GM12873 (cell line): ENCODE data around the gene SORD.

Source experiments
- CTCF ChIP-seq: IDR thresholded peaks from 2 replicates; pipeline ENCODE4 v1.5.1; 2012; ENCODE audit warnings: low read depth, mild to moderate bottlenecking, moderate library complexity, low read length, control low read depth; ENCODE audit not compliant: insufficient read depth; ENCODE audit errors: missing control alignments

Gene SORD

DNA sequence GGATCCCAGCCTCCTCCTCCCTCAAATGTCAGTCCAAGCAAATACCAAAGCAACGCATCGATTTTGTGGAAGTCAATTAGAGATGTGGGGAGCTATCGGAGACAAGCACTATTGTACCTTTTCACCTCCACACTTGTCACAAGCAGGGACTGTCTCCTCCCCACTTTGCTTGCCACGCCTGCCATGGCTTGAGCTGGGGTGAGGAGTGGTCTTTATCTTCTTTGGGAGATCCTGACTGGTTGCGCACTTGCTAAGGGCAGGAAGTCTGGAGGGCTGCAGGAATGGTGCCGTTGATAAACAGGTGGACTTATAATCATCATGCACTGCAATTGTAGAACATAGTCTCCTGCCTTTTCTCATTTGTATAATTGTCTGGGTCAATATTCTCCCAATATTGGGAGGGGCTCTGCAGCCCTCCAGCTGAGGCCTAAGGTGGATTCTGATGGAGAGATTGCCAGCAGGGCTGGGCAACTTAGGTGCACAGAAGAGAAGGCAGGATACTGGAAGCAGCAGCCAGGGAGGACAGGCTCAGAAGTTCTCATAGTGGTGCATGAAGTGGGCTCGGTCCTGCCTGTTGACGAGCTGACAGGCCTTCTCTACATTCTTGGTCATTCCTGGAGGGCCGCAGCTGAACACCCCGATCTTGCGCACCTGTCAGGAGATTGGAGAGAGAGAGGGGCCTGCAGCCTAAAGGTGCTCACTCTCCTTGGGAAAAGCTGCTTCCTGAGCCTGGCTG lies 70.8 kb downstream of the SORD start:
- TF ChIP-seq CTCF: no peak

- no peak for TF ChIP-seq CTCF
These were observed 71.3 kb downstream of the SORD start for GRCh38 chr15:45094358-45094730.

- no peak for TF ChIP-seq CTCF
These were observed 72.7 kb downstream of the SORD start for GRCh38 chr15:45095661-45096060.

DNA sequence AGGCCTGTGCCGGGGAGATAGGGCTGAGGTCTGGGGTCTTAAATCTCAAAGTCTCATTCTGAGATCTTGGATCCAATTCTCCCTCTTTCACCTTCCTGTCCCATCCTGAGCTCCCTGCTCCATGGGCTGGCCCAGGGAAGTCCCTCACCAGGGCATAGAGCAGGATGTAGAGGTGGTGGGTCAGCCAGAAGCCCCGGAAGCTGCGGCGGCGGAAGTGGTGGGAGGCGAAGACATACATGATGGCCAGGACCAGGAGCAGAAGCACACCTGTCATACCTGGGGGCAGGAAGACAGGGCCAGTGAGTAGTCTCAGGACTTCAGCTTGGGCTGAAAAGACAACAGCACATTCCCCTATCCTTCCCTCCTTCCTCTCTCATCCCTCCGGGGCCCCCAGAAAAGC lies 74.5 kb downstream of the SORD start:
- no peak for TF ChIP-seq CTCF

GRCh38 chr15:45099549-45100165 lies 76.7 kb downstream of the SORD start:
- no peak for TF ChIP-seq CTCF

- TF ChIP-seq CTCF: no peak
These were observed 78.1 kb downstream of the SORD start for GRCh38 chr15:45100884-45101625.

GRCh38 chr15:45101749-45102148 lies 78.8 kb downstream of the SORD start:
- no peak for TF ChIP-seq CTCF
